ENCODE measurements around the gene GALNT16. TPM values are rescaled to one million over a fixed set of nuclear protein-coding genes. Genes with fewer than 3 reads are reported as not detected.

Gene GALNT16
- total RNA-seq, 1 donor from 2014 or later: 3.5 TPM

- Histone ChIP-seq H3K27ac (no peak overlapping the region), H3K9me3 (no peaks in the 10 kb centered on the region), H3K27me3 (ENCODE audit: low read depth) (no peaks in the 10 kb centered on the region), H3K4me1 (no peaks in the 10 kb centered on the region), H3K36me3 (no peaks in the 10 kb centered on the region), H3K4me3 (no peak overlapping the region)
- no peak for TF ChIP-seq CTCF (IDR thresholded peaks at IDR 0.05)
- intact Hi-C loops (cut with DNase I): no loop called here
- peak in 1 of 2 donors; percentile 25 for ATAC-seq
- DNase-seq: no peak
These were observed 91.4 kb downstream of the GALNT16 start for GRCh38 chr14:69351385-69351784.

GRCh38 chr14:69351911-69352310, 92.0 kb downstream of the GALNT16 start:
- TF ChIP-seq CTCF (IDR thresholded peaks at IDR 0.05): no peak
- H3K27me3 ChIP-seq (ENCODE audit: low read depth): no peaks in the 10 kb centered on the region
- H3K4me3 ChIP-seq: no peak overlapping the region
- DNase-seq (no peak), ATAC-seq (no peak)
- no peak overlapping the region for H3K27ac ChIP-seq
- intact Hi-C loops (cut with DNase I): no loop called here
- H3K4me1 ChIP-seq: no peaks in the 10 kb centered on the region
- H3K36me3 ChIP-seq: no peaks in the 10 kb centered on the region
- H3K9me3 ChIP-seq: no peaks in the 10 kb centered on the region

- ATAC-seq (no peak), DNase-seq (no peak)
- Histone ChIP-seq H3K9me3 (no peaks in the 10 kb centered on the region), H3K4me1 (no peaks in the 10 kb centered on the region), H3K27ac (no peak overlapping the region), H3K27me3 (ENCODE audit: low read depth) (no peaks in the 10 kb centered on the region), H3K4me3 (no peak overlapping the region), H3K36me3 (no peaks in the 10 kb centered on the region)
- intact Hi-C loops (cut with DNase I): no loop called here
- TF ChIP-seq CTCF (IDR thresholded peaks at IDR 0.05): no peak
These were observed 93.2 kb downstream of the GALNT16 start for GRCh38 chr14:69353168-69353567.

- ATAC-seq: peak; percentile 54 to 62
These were observed 94.6 kb downstream of the GALNT16 start for GRCh38 chr14:69354383-69355153.

GRCh38 chr14:69355154-69355597, 95.2 kb downstream of the GALNT16 start:
- no peak for TF ChIP-seq CTCF (IDR thresholded peaks at IDR 0.05)
- ATAC-seq (no peak), DNase-seq (no peak)
- no peak overlapping the region for H3K4me3 ChIP-seq
- intact Hi-C loops (cut with DNase I): no loop called here
- no peaks in the 10 kb centered on the region for H3K36me3 ChIP-seq
- no peak overlapping the region for H3K27ac ChIP-seq
- no peaks in the 10 kb centered on the region for H3K27me3 ChIP-seq (ENCODE audit: low read depth)
- H3K9me3 ChIP-seq: no peaks in the 10 kb centered on the region
- no peaks in the 10 kb centered on the region for H3K4me1 ChIP-seq

More at GRCh38 chr14:69354383-69355153, 94.6 kb downstream of the GALNT16 start:
- Histone ChIP-seq H3K27ac (no peak overlapping the region), H3K27me3 (ENCODE audit: low read depth) (no peaks in the 10 kb centered on the region), H3K9me3 (no peaks in the 10 kb centered on the region), H3K4me3 (no peak overlapping the region), H3K4me1 (no peaks in the 10 kb centered on the region), H3K36me3 (no peaks in the 10 kb centered on the region)
- no peak for DNase-seq
- intact Hi-C loops (cut with DNase I): no loop called here
- TF ChIP-seq CTCF (IDR thresholded peaks at IDR 0.05): no peak

All from lower lobe of right lung (tissue), 2 donors.